Ecto neural progenitor cell (in vitro differentiated cells): Measurements from ENCODE around the gene OGFOD2.
A peak's percentile ranks its signal among the peaks of the same experiment; 100 is the strongest.

Source experiments
- DNase-seq: peaks from one replicate; pipeline ENCODE4 v3.0.0-alpha.2; 2018; ENCODE audit warnings: low spot score

The OGFOD2 gene

DNA sequence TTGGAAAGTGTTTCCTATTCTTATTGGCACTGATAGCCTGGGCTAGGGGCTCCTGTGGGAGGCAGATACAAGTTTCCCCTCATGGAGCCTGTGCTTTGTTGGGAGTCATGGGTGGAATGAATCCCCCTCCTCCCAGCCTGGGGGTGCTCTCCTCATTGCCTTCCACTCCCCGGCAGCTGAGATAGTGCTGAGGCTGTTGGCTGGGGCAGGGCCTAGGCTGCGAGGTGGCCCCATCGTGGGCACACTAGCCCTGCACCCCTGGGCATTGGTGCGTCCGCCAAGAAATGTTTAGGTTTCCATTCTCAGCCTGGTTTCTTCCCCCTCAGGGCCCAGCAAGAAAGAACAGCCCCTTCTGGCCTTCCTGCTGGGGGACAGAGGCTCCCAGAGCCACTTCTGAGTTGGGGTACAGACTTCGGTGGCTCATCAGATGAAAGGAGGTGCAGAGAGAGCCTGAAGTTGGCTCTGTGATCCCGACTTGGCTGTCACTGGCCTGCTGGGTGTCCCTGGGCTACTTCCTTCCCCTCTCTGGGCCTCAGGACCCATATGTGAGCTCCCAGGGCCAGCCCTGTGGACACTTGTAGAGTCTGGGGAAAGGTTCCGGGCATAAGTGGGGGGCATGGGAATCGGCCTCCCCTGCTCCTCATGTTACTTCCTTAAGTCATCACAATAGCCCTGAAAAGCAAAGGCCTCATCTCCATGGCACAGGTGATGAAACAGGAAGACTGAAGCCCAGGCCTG lies 2.8 kb downstream of the OGFOD2 start:
- DNase-seq, result no peak

DNA sequence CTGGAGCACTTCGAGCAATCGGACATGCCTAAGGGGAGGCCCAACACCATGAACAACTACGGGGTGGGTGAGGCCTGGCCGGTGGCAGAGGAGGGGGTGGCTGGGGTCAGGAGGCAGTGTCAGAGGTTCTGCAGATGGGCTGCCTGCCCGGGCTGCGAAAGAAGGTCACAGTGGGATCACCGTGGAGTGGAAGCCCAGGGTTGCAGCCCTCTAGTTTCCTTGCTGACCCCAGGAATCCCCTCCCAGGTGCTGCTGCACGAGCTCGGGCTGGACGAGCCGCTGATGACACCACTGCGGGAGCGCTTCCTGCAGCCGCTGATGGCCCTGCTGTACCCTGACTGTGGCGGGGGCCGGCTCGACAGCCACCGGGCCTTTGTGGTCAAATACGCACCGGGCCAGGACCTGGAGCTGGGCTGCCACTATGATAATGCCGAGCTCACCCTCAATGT lies 3.5 kb downstream of the OGFOD2 start:
- no peak for DNase-seq

DNA sequence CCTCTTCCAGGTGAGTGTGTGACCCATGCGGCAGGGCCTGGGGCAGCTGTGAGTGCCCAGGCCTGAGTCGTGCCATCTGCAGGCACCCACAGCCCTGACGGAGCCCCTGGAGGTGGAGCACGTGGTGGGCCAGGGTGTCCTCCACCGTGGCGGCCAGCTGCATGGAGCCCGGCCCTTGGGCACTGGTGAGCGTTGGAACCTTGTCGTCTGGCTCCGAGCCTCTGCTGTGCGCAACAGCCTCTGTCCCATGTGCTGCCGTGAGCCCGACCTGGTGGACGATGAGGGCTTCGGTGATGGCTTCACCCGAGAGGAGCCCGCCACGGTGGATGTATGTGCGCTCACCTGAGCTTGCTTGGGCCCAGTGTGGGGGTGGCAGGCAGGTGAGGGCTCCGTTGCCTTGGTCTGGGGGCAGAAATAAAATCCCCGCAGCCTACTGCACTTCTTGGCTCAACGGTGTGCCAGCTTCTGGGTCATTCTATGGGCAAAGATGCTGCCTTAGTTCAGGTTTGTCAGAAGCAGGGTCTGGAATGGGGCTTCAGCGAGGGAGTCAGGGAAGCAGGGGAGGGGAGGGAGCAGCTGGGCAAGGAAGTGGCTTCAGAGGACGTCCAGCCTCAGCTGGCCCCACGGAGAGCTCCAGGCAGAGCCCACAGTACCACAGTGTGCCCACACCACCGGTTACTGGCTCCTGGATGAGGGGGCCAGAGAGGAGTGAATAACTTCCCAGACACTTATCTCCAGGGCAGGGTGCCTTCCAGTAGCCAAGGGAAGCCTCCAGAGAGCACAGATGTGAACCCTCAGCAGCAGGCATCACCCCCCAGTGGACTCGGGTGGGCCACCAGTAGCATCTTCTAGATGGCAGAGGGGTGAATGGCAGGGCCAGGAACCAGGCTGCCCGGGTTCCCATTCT lies 4.2 kb downstream of the OGFOD2 start:
- DNase-seq, result no peak

DNA sequence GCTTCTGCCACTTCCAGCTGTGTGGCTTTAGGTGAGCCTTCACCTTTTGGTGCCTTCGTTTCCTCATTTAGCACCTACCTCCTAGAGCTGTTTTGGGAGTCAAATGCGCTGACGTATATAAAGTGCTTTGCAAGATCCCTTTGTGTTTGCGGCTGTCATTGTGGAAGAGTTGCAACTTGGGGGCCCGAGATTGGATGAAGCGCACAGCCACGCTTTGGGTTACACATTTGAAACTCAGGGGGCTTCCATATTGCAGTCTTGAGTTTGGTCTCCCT lies 4.8 kb downstream of the OGFOD2 start:
- DNase-seq, result no peak

DNA sequence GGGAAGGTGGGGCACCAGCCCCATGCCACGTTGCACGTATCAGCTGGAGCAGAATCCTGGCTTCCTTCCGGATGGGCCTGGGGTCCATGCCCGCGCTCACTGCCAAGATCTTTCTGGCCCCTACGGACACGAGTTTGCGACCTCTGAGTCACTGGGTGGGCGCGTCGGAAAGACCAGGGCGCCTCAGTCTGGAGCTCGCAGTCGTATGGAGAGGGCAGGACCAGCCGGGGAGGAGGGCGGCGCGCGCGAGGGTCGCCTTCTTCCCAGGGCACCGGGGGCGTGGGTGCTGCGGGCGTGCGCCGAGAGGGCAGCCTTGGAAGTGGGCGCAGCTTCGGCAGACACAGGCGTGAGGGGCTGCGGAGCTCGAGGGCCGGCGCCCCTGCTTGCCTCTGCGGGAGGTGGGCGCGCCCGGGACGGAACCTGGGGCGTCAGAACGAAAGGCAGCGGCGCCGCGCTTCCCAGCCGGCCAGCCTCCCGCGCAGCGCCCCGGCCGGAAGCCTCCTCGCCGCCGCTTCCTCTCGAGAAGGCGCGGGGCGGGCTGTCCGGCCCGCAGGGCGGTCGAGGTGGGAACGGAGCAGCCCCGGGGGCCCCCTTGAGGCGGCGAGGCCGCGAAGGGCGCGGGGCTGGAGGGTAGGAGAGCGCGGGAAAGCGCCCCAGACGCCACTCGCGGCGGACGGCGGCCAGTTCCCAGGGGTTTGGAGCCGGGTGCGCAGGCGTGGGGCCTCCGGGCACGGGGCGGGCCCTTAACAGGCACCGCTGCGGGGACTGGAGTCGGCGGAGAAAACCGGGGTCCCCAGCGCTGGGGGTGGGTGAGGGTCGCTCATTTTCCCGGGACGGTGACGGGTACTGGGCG lies 5.4 kb downstream of the OGFOD2 start, which contains the start of gene ARL6IP4:
ARL6IP4 (plus strand) TSS at position 499 of the 853 bp plus-strand sequence. CDS start 459 bp downstream, outside the sequence.
- DNase-seq, result peak; percentile 79

DNA sequence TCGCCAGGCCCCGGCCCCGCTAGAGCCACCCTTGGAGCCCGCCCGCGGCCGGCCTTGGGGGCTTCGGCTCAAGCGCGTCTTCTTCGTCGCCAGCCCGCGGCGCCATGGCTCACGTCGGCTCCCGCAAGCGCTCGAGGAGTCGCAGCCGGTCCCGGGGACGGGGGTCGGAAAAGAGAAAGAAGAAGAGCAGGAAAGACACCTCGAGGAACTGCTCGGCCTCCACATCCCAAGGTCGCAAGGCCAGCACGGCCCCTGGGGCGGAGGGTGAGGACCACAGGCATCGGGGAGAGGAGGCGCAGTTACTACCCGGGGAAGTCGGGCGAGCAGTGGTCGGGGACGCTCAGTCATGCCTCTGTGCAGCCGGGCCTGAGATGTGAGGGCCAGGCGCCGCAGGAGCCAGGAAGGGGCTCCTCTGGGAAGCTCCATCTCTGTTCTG lies 6.0 kb downstream of the OGFOD2 start:
- DNase-seq, result no peak

DNA sequence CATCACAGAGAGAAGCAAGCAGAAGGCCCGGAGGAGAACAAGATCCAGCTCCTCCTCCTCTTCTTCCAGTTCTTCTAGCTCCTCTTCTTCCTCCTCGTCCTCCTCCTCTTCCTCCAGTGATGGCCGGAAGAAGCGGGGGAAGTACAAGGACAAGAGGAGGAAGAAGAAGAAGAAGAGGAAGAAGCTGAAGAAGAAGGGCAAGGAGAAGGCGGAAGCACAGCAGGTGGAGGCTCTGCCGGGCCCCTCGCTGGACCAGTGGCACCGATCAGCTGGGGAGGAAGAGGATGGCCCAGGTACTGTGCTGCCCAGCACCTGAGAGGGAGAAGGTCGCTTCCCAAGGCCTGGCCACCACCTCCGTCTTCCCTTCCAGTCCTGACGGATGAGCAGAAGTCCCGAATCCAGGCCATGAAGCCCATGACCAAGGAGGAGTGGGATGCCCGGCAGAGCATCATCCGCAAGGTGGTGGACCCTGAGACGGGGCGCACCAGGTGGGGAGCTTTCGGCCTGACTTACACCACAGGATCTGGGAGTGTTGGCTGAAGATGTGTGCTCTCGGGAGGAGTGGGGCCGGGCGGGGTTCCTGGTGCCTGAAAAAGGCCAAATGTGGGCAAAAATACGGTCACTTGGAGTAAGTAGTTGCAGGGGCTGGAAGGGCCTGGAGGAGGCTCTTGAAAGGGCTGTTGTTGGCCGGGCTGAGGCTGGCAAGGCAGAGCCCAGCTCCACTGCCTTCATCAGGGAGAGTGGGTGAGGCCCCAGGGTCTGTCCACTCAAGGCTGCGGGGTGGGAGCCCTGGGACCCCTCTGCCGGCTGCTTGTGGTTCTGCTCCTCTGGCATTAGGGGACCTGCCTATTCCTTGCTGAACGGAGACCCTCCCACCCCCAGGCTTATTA lies 6.8 kb downstream of the OGFOD2 start:
- no peak for DNase-seq

DNA sequence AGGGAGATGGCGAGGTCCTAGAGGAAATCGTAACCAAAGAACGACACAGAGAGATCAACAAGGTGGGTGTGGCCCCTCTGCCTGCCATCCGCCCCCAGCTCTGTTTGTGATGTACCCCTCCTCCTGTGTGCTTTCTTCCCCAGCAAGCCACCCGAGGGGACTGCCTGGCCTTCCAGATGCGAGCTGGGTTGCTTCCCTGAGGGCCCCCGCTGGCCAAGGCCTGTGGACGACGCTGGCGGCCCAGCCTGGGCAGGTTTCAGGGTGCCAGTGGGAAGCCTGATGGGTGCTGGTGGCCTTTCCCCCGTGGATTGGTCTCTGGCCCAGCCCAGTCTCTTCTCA lies 7.4 kb downstream of the OGFOD2 start:
- DNase-seq, result no peak

DNA sequence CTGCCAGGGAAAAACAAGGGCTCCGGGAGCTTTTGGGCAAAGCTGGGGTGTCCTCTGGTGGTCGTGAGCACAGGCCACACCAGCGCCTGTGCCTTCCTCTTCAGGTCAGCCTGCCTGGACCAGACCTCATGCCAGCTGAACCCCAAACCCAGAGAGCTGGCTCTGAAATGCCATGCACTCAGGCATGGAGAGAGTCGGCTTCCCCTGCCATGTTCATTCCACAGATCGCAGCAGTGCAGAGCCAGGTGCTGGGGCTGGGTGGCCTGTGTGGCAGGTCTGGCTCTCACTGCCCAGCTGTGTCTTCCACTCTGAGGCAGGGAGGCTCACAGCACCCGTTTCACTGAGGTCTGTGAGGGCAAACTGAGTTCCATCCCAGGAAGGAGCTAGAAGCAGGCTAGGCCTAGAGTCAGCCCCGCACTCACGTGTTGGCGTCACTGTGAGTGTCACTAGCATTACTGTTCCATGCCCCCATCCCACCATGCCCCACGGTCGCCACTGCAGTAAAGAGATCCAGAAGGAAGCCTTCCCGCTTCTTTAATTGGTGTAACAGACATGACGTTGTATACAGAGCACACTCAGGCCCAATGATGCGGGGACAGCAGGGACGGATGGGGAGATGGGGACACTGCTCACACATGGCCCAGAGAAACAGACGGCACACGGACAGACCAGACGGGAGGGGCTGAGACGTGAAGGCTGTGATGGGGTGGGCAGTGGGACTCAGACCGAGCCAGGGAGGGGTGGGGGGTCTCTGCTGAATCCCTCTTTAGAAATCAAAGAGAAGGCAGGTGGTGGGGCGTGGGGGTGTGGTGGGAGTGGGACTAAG lies 8.1 kb downstream of the OGFOD2 start:
- DNase-seq, result no peak

DNA sequence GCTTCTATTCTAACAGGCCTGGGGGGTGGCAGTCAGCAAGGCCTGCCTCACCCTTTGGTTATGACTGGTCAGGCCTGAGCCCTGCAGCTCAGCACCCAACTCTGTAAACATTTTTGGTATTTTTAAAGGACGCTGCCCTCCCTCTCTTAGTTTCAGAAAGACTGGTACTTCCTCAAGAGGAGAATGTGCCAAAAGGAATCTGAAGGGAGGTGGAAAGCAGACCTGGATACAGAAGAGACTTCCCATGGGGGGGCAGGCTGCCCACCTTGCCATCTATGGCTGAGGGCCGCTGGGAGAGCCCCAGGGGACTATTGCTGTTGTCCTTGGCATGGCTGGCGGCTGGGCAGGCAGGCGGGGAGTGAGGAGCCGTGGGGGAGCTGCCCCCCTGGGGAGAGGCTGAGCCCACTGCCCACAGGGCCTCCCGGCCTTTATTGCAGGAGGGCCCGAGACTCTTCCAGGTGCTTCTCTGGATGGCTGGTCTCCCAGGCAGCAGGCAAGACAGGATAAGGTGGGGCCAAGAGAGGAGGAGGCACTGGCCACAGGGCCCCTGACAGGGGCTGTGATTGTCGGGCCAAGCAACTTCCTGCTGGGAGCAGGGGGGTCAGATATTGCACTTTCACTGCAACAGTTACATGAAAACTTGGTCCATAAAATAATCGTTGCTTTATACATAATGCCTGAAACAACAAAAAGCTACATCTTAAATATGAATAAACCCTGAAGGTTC lies 8.9 kb downstream of the OGFOD2 start:
- no peak for DNase-seq

DNA sequence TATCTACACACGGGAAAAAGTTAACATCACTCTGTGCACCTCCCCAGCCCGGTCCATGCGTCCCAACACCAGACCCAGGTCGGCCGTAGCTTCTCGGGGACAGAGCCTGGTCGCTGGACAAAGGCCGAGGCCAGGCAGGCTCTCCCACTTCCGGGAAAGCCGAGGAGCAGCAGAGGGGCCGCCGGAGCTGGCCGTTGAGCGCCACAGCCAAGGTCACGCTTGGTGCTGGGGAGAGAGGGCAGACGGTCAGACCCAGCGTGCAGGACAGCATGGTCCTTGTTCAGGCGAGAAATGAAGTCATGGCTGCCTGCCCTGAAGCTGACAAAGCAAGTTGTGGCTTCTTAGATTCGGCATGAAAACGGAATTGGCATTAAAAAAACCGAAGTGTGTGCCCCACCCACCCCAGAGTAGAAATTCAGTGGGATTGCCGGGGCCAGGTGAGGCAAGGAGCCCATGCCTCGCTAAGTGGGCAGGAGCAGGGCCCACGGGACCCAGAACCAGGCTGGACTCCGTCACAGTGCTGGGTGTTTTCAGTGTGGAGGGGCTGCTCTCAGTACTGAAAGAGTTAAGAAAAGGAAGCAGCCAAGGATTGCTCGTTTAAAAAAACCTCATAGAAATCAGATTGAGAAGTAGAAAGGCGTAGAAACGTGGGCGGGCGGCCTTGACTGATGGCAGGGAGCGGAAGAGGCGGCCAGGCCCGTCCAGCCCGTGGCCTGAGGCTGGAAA lies 9.7 kb downstream of the OGFOD2 start:
- DNase-seq, result no peak

DNA sequence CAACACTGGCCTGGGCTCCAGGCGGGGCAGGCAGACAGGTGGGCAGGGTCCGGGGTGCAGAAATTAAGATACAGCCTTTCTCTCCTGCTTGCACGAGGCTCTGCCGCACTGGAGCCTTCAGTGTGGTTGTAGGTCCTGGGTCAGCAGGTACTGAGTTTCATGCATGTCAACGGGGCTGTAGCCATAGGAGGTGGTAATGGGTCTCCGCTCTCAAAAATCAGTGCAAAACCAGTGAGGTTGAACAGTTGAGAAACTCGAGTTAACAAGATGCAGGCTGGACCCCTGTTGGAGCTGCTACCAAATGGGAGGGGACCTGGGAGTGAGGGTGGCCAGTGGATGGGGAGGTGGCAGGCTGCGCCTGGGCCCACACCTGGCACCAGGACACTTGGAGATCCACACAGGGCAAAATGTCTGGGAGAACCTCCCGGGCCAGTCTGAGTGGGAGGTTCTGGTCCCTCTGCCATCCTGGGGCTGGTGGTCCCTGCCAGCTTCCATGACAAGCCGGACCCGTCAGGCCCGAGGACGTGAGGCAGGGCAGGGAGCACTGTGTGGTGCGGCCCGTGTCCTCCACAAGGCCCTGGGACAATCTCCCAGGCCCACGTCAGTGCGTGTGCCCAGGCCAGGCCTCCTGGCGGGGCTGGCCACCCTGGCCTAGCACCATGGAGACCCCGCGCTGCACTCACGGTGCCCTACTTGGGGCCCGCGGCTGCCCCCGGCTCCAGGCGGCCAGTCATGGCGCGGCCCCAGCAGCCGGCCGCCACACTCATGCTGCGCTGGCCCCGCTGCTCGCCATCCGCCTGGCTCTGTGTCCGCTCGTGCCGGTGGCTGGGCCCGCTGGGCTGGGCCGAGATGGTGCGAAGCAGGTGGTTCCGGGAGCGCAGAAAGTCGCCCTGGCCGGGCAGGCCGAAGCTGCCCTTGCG lies 10.6 kb downstream of the OGFOD2 start:
- DNase-seq, result no peak

DNA sequence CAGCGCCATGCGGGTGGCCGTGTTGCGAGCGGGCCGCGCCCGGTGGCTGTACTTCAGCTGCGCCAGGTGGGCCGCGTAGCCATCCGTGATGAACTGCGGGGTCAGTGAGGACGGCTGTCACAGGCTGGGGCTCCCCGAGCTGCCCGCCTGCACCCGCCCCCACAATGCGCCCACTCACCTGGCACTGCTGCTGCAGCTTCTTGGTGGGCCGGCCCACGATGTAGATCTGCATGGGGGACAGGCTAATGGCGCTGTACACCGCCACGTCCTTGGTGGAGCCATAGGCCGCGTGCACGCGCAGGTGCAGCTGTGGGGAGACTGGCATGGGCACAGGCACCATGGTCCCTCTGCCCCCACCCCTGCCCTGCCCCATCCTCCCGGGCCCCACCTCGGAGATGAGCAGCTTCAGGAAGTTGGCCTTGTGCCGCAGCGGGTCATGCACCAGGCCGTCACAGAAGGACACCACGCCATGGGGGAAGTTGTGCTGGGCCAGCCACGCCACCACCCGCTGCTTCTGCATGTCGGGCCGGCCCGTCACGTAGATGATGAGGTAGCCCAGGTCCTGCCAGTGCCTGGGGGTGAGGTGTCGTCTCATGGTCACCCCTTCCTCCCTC lies 11.3 kb downstream of the OGFOD2 start:
- no peak for DNase-seq

DNA sequence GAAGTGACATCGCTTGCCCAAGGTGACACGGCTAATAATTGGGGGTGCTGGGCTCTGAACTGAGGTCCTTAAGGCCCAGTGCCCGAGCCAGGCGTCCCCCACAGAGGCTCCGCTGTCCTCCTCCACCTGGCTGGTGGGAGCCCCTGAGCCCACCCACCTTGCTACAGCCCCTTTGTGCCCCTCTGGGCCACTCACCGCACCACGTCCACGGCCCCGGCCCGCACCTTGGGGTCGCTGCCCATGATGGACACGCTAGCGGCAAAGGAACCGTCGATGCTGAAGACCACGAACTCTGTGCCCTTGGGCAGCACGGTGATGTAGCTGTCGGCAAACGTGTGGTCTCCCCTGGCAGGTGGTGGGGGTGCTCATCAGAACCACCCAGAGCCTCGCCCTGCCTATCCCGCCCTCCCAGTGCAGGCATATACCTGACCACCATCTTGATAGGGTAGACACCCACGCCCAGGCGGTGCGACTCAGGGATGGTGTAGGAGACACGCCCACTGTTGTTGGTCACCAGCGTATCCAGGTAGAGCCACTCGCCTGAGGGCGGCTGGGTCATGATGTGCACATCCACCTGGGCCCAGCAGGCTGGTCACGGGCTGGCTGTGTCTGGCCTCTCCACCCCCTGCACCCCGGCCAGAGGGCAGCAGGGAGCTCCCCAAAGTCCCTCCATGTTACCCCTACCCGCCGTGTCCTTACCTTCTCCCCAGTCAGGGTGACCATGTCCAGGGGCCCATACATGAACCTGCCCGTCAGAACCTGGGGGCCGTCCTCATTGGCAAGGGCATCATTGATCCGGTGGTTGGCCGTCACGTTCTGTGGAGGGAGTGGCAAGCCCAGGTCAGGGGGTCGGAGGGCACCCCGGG lies 12.3 kb downstream of the OGFOD2 start:
- no peak for DNase-seq

DNA sequence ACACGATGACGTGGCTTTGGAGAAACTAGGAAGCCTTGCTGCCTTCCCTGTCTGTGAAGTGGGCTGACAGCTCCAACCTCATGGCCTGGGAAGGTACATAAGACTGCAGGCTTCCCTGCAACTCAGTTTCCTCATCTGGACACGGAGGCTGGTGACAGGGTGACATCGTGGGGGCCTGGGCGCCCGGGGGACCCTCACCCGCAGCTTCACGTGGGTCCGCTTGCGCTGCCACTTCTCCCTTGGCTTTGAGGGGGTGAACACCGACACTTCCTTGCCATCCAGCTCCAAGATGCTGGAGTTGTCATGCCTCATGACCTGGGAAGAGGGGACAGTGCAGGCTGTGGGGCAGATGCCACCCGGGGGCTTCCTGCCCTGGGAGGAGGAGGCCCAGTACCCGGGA lies 13.0 kb downstream of the OGFOD2 start:
- DNase-seq, result no peak

DNA sequence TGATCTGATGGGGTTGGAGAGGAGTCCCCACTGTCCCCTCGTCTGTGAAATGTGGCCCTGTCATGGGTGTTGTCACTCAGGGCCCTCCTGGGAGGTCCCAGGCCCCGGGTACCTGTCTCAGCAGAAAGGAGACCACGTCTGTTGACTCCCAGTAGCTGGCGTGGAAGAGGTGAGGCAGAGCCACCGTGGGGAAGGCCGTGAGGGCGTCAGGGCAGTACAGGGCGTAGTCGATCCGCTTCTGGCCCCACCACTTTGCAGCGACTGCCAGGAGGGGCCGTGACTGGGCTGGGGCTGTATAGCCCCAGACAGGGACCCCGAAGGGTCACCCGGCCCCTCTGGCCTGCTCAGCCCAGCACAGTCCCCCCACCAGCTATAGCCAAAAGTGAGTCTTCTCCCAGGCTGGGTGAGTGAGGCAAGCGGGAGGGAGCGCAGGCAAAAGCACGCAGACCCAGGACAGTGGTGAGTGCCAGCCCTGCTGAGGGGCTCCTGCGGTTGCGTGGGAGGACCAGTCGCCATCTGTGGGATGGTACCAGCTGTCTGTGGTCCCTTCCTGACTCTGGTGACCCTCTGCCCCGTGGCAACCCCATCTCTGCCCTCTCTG lies 13.7 kb downstream of the OGFOD2 start:
- no peak for DNase-seq
